ENCODE measurements around the gene IGFL2.

DNA sequence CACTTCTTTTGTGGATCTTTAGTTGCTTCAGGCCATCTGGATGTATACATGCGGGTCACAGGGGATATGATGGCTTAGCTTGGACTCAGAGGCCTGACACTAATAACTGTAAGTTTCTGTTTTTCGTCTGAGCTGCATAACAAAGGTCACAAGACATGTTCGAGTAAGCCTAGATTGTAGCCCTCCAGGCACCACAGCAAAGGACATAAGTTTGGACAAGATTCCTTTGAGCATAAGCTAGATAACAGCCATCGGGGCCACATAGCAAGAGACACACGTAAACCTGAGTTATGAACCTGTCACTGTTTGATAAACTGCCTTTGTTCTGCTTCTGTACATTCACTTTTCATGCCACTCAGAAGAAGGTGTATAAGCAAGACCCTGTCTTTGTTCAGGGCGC lies 38.2 kb upstream of the IGFL2 start:
- TF ChIP-seq CTCF (IDR thresholded peaks at IDR 0.05; ENCODE audit: borderline replicate concordance, extremely low read depth, low read length, poor library complexity, severe bottlenecking), result no peak
- TF ChIP-seq EZH2 (IDR thresholded peaks at IDR 0.05; ENCODE audit: borderline replicate concordance, low read depth, low read length, severe bottlenecking), result no peak

Data from DND-41 (cell line).